WI38 (cell line): ENCODE results near the gene AGPS.

Experiments used
- H3K4me3 ChIP-seq: 2 replicates; pipeline ENCODE4 v1.5.1; 2011; ENCODE audit warnings: low read depth, mild to moderate bottlenecking, control low read depth, low read length
- CTCF ChIP-seq: IDR thresholded peaks from 2 replicates; pipeline ENCODE4 v1.5.1; 2012; ENCODE audit warnings: low read depth, mild to moderate bottlenecking, control low read depth, low read length

Gene AGPS

DNA sequence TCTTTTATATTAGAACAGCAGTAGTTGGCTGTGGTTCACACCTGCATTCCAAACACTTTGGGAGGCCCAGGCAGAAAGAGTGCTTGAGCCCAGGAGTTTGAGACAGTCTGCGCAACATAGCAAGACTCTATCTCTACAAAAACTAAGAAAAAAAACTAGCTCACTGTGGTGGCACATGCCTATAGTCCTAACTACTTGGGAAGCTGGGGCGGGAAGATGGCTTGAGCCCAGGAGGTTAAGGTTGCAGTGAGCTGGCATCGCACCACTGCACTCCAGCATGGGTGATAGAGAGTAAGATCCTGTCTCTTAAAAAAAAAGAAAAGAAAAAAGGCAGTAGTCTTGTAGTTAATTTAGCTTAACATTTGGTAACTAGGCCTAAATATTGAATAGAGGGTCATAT lies 136.6 kb downstream of the AGPS start:
- no peak for TF ChIP-seq CTCF
- no peak overlapping the region for H3K4me3 ChIP-seq

DNA sequence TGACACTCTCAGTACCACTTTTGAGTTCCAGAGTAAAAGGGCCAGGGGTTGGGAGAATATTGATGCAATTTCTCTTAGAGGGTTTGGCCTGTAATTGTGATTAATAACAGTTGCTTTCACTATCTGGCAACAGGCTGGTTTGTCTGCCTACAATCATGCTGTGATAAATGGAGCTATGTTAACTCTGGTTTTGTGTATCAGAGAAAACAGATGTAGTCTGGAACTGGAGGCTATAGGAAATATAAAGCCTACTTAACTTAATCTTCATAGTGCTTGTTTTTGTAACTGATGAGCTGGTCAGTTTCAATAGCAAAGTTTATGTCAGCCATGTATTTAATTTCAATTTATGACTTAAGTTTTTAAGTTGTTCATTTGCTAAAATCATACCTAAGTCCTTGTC lies 138.0 kb downstream of the AGPS start:
- H3K4me3 ChIP-seq, result no peak overlapping the region
- TF ChIP-seq CTCF, result no peak

DNA sequence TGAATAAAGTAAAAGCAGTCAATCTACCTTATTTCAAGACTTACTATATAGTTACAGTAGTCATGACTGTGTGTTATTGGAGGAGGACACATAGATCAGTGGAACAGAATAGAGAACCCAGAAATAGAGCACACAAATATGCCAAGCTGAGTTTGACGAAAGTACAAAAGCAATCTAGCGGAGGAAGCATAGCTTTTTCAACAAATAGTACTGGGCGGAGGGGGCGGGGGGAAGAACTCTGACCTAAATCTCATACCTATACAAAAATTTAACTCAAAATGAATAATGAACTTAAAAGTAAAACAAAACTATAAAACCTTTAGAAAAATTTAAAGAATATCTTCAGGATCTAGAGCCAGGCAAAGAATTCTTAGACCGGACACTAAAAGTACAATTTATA lies 139.1 kb downstream of the AGPS start:
- no peak overlapping the region for H3K4me3 ChIP-seq
- no peak for TF ChIP-seq CTCF

DNA sequence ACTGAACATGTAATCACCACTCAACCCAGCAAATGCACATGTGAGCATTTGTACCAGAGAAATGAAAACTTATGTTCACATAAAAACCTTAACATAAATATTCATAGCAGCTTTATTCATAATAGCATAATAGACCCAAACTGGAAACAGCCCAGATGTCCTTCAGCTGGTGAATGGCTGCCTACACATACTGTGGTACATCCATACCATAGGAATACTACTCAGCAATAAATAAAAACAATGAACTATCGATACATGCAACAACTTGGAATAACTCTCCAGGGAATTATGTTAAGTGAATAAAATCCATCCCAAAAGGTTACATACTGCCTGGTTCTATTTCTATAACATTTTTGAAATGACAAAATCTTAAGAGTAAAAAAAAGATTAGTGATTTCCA lies 140.0 kb downstream of the AGPS start:
- H3K4me3 ChIP-seq, result no peak overlapping the region
- TF ChIP-seq CTCF, result no peak

- no peak for TF ChIP-seq CTCF
- no peak overlapping the region for H3K4me3 ChIP-seq
Observed at GRCh38 chr2:177533253-177533652, 140.7 kb downstream of the AGPS start.

DNA sequence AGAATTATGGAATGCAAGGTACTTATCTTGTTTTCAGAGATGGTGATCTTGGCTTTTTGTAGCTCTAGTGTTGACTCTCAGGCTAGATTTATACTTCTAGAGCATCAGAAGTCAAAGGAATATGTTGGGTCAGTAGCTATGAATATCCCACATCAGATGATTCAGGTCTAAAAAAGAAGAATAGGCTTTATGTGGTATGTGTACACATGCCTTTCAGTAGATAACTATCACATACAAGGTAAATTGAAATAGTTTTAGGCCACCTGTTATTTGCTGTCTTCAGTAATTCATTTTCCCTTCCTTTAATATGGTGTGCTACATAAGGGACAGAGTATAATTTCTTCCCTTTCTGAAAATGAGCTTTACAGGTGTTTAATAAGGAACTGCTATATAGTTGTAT lies 142.4 kb downstream of the AGPS start:
- TF ChIP-seq CTCF, result no peak
- H3K4me3 ChIP-seq, result no peak overlapping the region

GRCh38 chr2:177535958-177536504 lies 143.5 kb downstream of the AGPS start:
- H3K4me3 ChIP-seq, result no peak overlapping the region
- no peak for TF ChIP-seq CTCF
